IMR-90 (cell line): ENCODE data around the gene HEATR9. TPM values are rescaled to one million over a fixed set of nuclear protein-coding genes. Genes with fewer than 3 reads are reported as not detected.

Source experiments
- ATAC-seq: fragments of 200-7000 bp; cut with Tn5 transposase; 2 replicates; pipeline ENCODE4 v1.9.1; 2020; ENCODE audit warnings: low read depth, mild to moderate bottlenecking, moderate library complexity
- BruUV-seq: library from RNA; stranded (reverse); fragments of 400-500 nt; replicated peaks from 2 replicates; lab custom pipeline; 2021; lab: Mats Ljungman, UMichigan
- CTCF ChIA-PET: fragments of 300-600 bp; formaldehyde crosslinking; extraction: SDS; loops from one replicate; lab custom pipeline; 2021; ENCODE audit warnings: antibody characterized with exemption; lab: Yijun Ruan, JAX
- POLR2A ChIA-PET: fragments of 300-600 bp; sonication (Branson Sonifier 250); formaldehyde crosslinking; loops from one replicate; lab custom pipeline; 2022; ENCODE audit warnings: antibody characterized with exemption; ENCODE audit not compliant: unreplicated experiment; lab: Charles Lee
- DNase-seq: peaks from one replicate; pipeline ENCODE4 v3.0.0; 2013
- H2AFZ ChIP-seq: replicated peaks from 2 replicates; pipeline ENCODE3; 2013; ENCODE audit warnings: low read length, mild to moderate bottlenecking; ENCODE audit not compliant: poor library complexity
- H2AK5ac ChIP-seq: 2 replicates; pipeline ENCODE4 v1.6.1; 2013; ENCODE audit warnings: low read depth, low read length, inconsistent platforms
- H2AK9ac ChIP-seq: replicated peaks from 2 replicates; pipeline ENCODE3; 2013; ENCODE audit warnings: mild to moderate bottlenecking, low read depth, low read length, moderate library complexity; ENCODE audit not compliant: poor library complexity
- H2BK120ac ChIP-seq: 2 replicates; pipeline ENCODE4 v1.6.1; 2013; ENCODE audit warnings: low read depth, low read length, inconsistent platforms
- H2BK15ac ChIP-seq: 3 replicates; pipeline ENCODE4 v1.6.1; 2013; ENCODE audit warnings: low read depth, low read length, inconsistent platforms
- H2BK20ac ChIP-seq: 2 replicates; pipeline ENCODE4 v1.6.1; 2013; ENCODE audit warnings: low read depth, mild to moderate bottlenecking, inconsistent platforms, low read length, moderate library complexity
- H2BK5ac ChIP-seq: 2 replicates; pipeline ENCODE4 v1.6.1; 2013; ENCODE audit warnings: mild to moderate bottlenecking, low read depth, low read length, inconsistent platforms; ENCODE audit not compliant: poor library complexity, severe bottlenecking
- H3K14ac ChIP-seq: replicated peaks from 2 replicates; pipeline ENCODE4 v1.6.1; 2013; ENCODE audit warnings: low read depth, low read length, inconsistent platforms
- H3K18ac ChIP-seq: 2 replicates; pipeline ENCODE4 v1.6.1; 2013; ENCODE audit warnings: low read depth, low read length, control low read depth
- H3K23ac ChIP-seq: 2 replicates; pipeline ENCODE4 v1.6.1; 2013; ENCODE audit warnings: low read depth, low read length, inconsistent platforms
- H3K27ac ChIP-seq: 2 replicates; pipeline ENCODE4 v1.5.1; 2013; ENCODE audit warnings: mild to moderate bottlenecking, control low read depth, low read length; ENCODE audit not compliant: insufficient read depth
- H3K27me3 ChIP-seq: 2 replicates; pipeline ENCODE4 v1.6.1; 2013; ENCODE audit warnings: low read length; ENCODE audit not compliant: control insufficient read depth, insufficient read depth
- H3K36me3 ChIP-seq: 2 replicates; pipeline ENCODE4 v1.6.1; 2013; ENCODE audit warnings: low read length, mixed read lengths; ENCODE audit not compliant: control insufficient read depth, insufficient read depth
- H3K4ac ChIP-seq: 2 replicates; pipeline ENCODE4 v1.6.1; 2013; ENCODE audit warnings: low read depth, low read length, inconsistent platforms
- H3K4me1 ChIP-seq: 2 replicates; pipeline ENCODE4 v1.6.1; 2013; ENCODE audit warnings: low read length, mixed read lengths; ENCODE audit not compliant: control insufficient read depth, insufficient read depth
- H3K4me2 ChIP-seq: 2 replicates; pipeline ENCODE4 v1.6.1; 2013; ENCODE audit warnings: low read depth, mild to moderate bottlenecking, control low read depth, low read length, moderate library complexity
- H3K4me3 ChIP-seq: 2 replicates; pipeline ENCODE4 v1.5.1; 2013; ENCODE audit warnings: low read depth, mild to moderate bottlenecking, control low read depth, low read length, moderate library complexity; ENCODE audit not compliant: insufficient read depth
- H3K56ac ChIP-seq: 2 replicates; pipeline ENCODE4 v1.6.1; 2013; ENCODE audit warnings: low read length, inconsistent platforms; ENCODE audit not compliant: insufficient read depth; ENCODE audit errors: extremely low read depth
- H3K79me1 ChIP-seq, 2 experiments: 2 replicates each; pipeline ENCODE4 v1.6.1; 2013; ENCODE audit warnings: low read length in 2 of 2, inconsistent platforms in 1 of 2, low read depth in 1 of 2
- H3K9ac ChIP-seq: 2 replicates; pipeline ENCODE4 v1.6.1; 2013; ENCODE audit warnings: low read depth, low read length, control low read depth
- H3K9me1 ChIP-seq: 2 replicates; pipeline ENCODE4 v1.6.1; 2013; ENCODE audit warnings: low read length, inconsistent platforms; ENCODE audit not compliant: insufficient read depth
- H3K9me3 ChIP-seq: 2 replicates; pipeline ENCODE4 v1.6.1; 2013; ENCODE audit warnings: low read length; ENCODE audit not compliant: control insufficient read depth, insufficient read depth
- H4K20me1 ChIP-seq: 2 replicates; pipeline ENCODE4 v1.6.1; 2013; ENCODE audit warnings: low read length, inconsistent platforms; ENCODE audit not compliant: insufficient read depth
- H4K5ac ChIP-seq: 2 replicates; pipeline ENCODE4 v1.6.1; 2013; ENCODE audit warnings: mild to moderate bottlenecking, low read depth, low read length, control low read depth
- H4K8ac ChIP-seq, 2 experiments: 2 replicates each; pipeline ENCODE4 v1.6.1; 2013; ENCODE audit warnings: low read depth in 2 of 2, low read length in 2 of 2, control low read depth in 1 of 2, inconsistent platforms in 1 of 2
- H4K91ac ChIP-seq: 2 replicates; pipeline ENCODE4 v1.6.1; 2013; ENCODE audit warnings: low read depth, low read length, inconsistent platforms; ENCODE audit not compliant: insufficient read depth
- BHLHE40 ChIP-seq: fragments of 150-350 bp; IDR thresholded peaks from 2 replicates; pipeline ENCODE4 v1.6.1; 2016; ENCODE audit warnings: mild to moderate bottlenecking, low read depth, low read length
- CEBPB ChIP-seq: IDR thresholded peaks from 2 replicates; pipeline ENCODE4 v1.6.1; 2012; ENCODE audit warnings: low read depth, low read length, improper control_type of control experiment
- CHD1 ChIP-seq: IDR thresholded peaks from 2 replicates; pipeline ENCODE4 v1.6.1; 2012; ENCODE audit warnings: low read depth, low read length, improper control_type of control experiment
- ELK1 ChIP-seq: fragments of 150-350 bp; IDR thresholded peaks from 2 replicates; pipeline ENCODE4 v1.6.1; 2016; ENCODE audit warnings: low read depth, mild to moderate bottlenecking, low read length, moderate library complexity, borderline replicate concordance
- FOS ChIP-seq: fragments of 150-350 bp; IDR thresholded peaks from 2 replicates; pipeline ENCODE4 v1.6.1; 2016; ENCODE audit warnings: low read depth, low read length
- MAFK ChIP-seq: IDR thresholded peaks from 2 replicates; pipeline ENCODE4 v1.6.1; 2012; ENCODE audit warnings: low read depth, low read length, improper control_type of control experiment
- MAZ ChIP-seq: IDR thresholded peaks from 2 replicates; pipeline ENCODE4 v1.6.1; 2012; ENCODE audit warnings: low read depth, mild to moderate bottlenecking, low read length, improper control_type of control experiment, moderate library complexity, borderline replicate concordance
- MXI1 ChIP-seq: IDR thresholded peaks from 2 replicates; pipeline ENCODE4 v1.6.1; 2012; ENCODE audit warnings: low read depth, mild to moderate bottlenecking, low read length, moderate library complexity, borderline replicate concordance
- NFE2L2 ChIP-seq: fragments of 150-350 bp; IDR thresholded peaks from 2 replicates; pipeline ENCODE4 v1.6.1; 2016; ENCODE audit warnings: low read depth, mild to moderate bottlenecking, low read length
- POLR2A ChIP-seq: IDR thresholded peaks from 2 replicates; pipeline ENCODE4 v1.6.1; 2012; ENCODE audit warnings: mild to moderate bottlenecking, low read depth, low read length
- RAD21 ChIP-seq: IDR thresholded peaks from 2 replicates; pipeline ENCODE4 v1.6.1; 2012; ENCODE audit warnings: low read length, improper control_type of control experiment
- RCOR1 ChIP-seq: IDR thresholded peaks from 2 replicates; pipeline ENCODE4 v1.6.1; 2012; ENCODE audit warnings: mild to moderate bottlenecking, low read length, improper control_type of control experiment; ENCODE audit not compliant: insufficient replicate concordance
- RFX5 ChIP-seq: IDR thresholded peaks from 2 replicates; pipeline ENCODE4 v1.8.0; 2012; ENCODE audit warnings: low read depth, mild to moderate bottlenecking, low read length, moderate library complexity
- SMC3 ChIP-seq: fragments of 150-350 bp; IDR thresholded peaks from 2 replicates; pipeline ENCODE4 v1.6.1; 2016; ENCODE audit warnings: low read depth, mild to moderate bottlenecking, antibody characterized with exemption, low read length, moderate library complexity
- USF2 ChIP-seq: fragments of 150-350 bp; IDR thresholded peaks from 2 replicates; pipeline ENCODE4 v1.6.1; 2017; ENCODE audit warnings: mild to moderate bottlenecking, antibody characterized with exemption, low read length, low read depth
- whole genome bisulfite sequencing, 2 experiments: methylation state at CpG; one replicate each; pipeline versions ENCODE4 v1.1.5 to v1.1.7; 2013; ENCODE audit warnings: missing lambda C conversion rate in 2 of 2; ENCODE audit not compliant: insufficient read length in 1 of 2; ENCODE audit errors: extremely low coverage in 2 of 2; 5-methylcytosine and 5-hydroxymethylcytosine counted together
- dilution Hi-C: fragments of 300-500 bp; cut with HindIII; formaldehyde crosslinking; loops from one replicate; pipeline ENCODE4 v1.14.3; 2018; ENCODE audit warnings: low sequenced_read_pairs; ENCODE audit not compliant: unreplicated experiment
- in situ Hi-C: fragments of 300-500 bp; cut with MboI; formaldehyde crosslinking; loops from 3 replicates; pipeline ENCODE4 v1.14.3; 2019; ENCODE audit warnings: low sequenced_read_pairs, inconsistent platforms, mixed read lengths
- intact Hi-C: fragments of 100-400 bp; cut with micrococcal nuclease; formaldehyde crosslinking; loops from 2 replicates; pipeline ENCODE4 v1.10.0; 2022
- polyA plus RNA-seq, 3 experiments: library from polyadenylated mRNA; depleted of rRNA; stranded (reverse); fragments of >200 nt; gene quantifications; 2 replicates each; pipeline ENCODE4 v1.2.3, GENCODE V29; 2012; ENCODE audit warnings: low replicate concordance in 1 of 3
- total RNA-seq: library from RNA; depleted of rRNA; stranded (reverse); fragments of >200 nt; gene quantifications from 2 replicates; pipeline ENCODE4 v1.2.3, GENCODE V29; 2012
- TF ChIP-seq, protein P1 (sequence below): conservative IDR thresholded peaks from 2 replicates; pipeline ENCODE4 v1.5.1; 2012; ENCODE audit warnings: mild to moderate bottlenecking, low read depth, low read length, improper control_type of control experiment

HEATR9 gene
- total and polyA plus RNA-seq, 2 of the 4 experiments (the other 2 are of a cell fraction): not detected

GRCh38 chr17:35842239-35842638 is 26.5 kb downstream of the HEATR9 start:
- Histone ChIP-seq H3K36me3 (peaks cover 57% of the 10 kb centered on the region), H2AK9ac (no peak overlapping the region)

More at GRCh38 chr17:35842239-35842638, 26.5 kb downstream of the HEATR9 start:
- Histone ChIP-seq H3K14ac (no peak overlapping the region), H2AK5ac (no peak overlapping the region), H2AFZ (no peak overlapping the region), H3K9me3 (no peaks in the 10 kb centered on the region), H3K56ac (no peak overlapping the region), H3K4me1 (no peaks in the 10 kb centered on the region), H2BK5ac (no peak overlapping the region), H2BK20ac (no peak overlapping the region), H2BK15ac (no peak overlapping the region), H3K27ac (no peak overlapping the region), H4K20me1 (peaks cover 4% of the 10 kb centered on the region; the same call in 1 of the 2 replicates), H2BK120ac (no peak overlapping the region), H3K9ac (no peak overlapping the region), H4K8ac (no peak overlapping the region), H4K91ac (no peak overlapping the region), H3K4me3 (no peak overlapping the region), H3K4ac (no peak overlapping the region), H3K18ac (no peak overlapping the region), H4K5ac (no peak overlapping the region), H3K9me1 (no peaks in the 10 kb centered on the region), H3K27me3 (no peaks in the 10 kb centered on the region), H3K4me2 (no peak overlapping the region), H3K79me1 (peaks cover 5 to 11% of the 10 kb centered on the region in 2 experiments; a peak in 2 of 4 replicates), H3K23ac (no peak overlapping the region)
- DNase-seq (no peak), ATAC-seq (no peak)
- no TSS peak for BruUV-seq
- TF ChIP-seq POLR2A (no peak), FOS (no peak), RFX5 (no peak), MAZ (no peak), RCOR1 (no peak), NFE2L2 (no peak), USF2 (no peak), SMC3 (no peak), RAD21 (no peak), CHD1 (no peak), MXI1 (no peak), BHLHE40 (no peak), ELK1 (no peak), MAFK (no peak), CEBPB (no peak)
- TF ChIP-seq, protein P1, sequence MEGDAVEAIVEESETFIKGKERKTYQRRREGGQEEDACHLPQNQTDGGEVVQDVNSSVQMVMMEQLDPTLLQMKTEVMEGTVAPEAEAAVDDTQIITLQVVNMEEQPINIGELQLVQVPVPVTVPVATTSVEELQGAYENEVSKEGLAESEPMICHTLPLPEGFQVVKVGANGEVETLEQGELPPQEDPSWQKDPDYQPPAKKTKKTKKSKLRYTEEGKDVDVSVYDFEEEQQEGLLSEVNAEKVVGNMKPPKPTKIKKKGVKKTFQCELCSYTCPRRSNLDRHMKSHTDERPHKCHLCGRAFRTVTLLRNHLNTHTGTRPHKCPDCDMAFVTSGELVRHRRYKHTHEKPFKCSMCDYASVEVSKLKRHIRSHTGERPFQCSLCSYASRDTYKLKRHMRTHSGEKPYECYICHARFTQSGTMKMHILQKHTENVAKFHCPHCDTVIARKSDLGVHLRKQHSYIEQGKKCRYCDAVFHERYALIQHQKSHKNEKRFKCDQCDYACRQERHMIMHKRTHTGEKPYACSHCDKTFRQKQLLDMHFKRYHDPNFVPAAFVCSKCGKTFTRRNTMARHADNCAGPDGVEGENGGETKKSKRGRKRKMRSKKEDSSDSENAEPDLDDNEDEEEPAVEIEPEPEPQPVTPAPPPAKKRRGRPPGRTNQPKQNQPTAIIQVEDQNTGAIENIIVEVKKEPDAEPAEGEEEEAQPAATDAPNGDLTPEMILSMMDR: no peak
- dilution Hi-C loops: no loop called here
- intact Hi-C loops: no loop called here
- ChIA-PET POLR2A (interaction anchor here (0.7 kb wide), 1 partner anchor 13 kb away, joined by 3 read pairs; no protein-coding TSS in a partner anchor), CTCF (no interaction called here)
- WGBS, 2 experiments: 100% methylated on average over 1 of the region's 5 CpGs; no CpG with 5 or more reads in 1 of the 2 experiments
- in situ Hi-C loops: no loop called here
